ENCODE data around the gene SNAI1.

The SNAI1 gene

DNA sequence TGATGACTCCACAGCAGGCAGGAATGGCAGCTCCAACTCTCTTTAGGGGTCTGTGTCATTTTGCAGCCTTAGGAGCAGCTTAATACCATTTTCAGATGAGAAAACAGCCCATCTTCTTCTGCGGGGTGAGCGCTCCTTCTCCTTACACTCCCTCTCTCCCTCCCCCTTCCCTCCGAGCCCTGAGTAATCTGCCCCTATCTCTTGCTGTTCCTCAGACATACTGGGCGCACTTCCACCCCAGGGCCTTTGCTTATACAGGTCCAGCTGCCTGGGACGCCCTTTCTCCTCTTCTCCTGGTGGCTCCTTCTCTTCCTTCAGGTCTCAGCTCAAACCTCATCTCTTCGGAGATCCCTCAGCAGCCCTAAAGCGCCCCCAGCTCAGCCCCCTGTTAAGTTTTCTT lies 54.8 kb downstream of the SNAI1 start:
- Histone ChIP-seq H3K4me2 (ENCODE audit: insufficient read depth, low read length) (no peak overlapping the region), H3K27me3 (ENCODE audit: insufficient read depth, low read length, poor library complexity) (peaks cover 5% of the 10 kb centered on the region), H3K4me1 (ENCODE audit: insufficient read depth, low read length) (no peaks in the 10 kb centered on the region), H3K36me3 (ENCODE audit: insufficient read depth, low read length) (no peaks in the 10 kb centered on the region), H3K79me2 (ENCODE audit: insufficient read depth, low read length) (no peaks in the 10 kb centered on the region), H3K4me3 (ENCODE audit: low read depth in 1 of 2, low read length in 2 of 2) (no peak overlapping the region), H3K9ac (ENCODE audit: low read depth, low read length) (no peak overlapping the region), H3K9me3 (ENCODE audit: insufficient read depth, low read length, severe bottlenecking) (no peaks in the 10 kb centered on the region), H3K27ac (ENCODE audit: low read length) (no peak overlapping the region), H2AFZ (ENCODE audit: low read depth, low read length) (no peak overlapping the region), H4K20me1 (ENCODE audit: insufficient read depth, low read length) (peaks cover 10% of the 10 kb centered on the region; the same call in 1 of the 2 replicates)
- no peak for ATAC-seq (ENCODE audit: insufficient read depth, low read depth)
- no peak for DNase-seq
- TF ChIP-seq EZH2 (IDR thresholded peaks at IDR 0.05; ENCODE audit: borderline replicate concordance, low read depth, low read length, severe bottlenecking): no peak
- TF ChIP-seq, protein P1, sequence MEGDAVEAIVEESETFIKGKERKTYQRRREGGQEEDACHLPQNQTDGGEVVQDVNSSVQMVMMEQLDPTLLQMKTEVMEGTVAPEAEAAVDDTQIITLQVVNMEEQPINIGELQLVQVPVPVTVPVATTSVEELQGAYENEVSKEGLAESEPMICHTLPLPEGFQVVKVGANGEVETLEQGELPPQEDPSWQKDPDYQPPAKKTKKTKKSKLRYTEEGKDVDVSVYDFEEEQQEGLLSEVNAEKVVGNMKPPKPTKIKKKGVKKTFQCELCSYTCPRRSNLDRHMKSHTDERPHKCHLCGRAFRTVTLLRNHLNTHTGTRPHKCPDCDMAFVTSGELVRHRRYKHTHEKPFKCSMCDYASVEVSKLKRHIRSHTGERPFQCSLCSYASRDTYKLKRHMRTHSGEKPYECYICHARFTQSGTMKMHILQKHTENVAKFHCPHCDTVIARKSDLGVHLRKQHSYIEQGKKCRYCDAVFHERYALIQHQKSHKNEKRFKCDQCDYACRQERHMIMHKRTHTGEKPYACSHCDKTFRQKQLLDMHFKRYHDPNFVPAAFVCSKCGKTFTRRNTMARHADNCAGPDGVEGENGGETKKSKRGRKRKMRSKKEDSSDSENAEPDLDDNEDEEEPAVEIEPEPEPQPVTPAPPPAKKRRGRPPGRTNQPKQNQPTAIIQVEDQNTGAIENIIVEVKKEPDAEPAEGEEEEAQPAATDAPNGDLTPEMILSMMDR (IDR thresholded peaks at IDR 0.05; ENCODE audit: borderline replicate concordance, extremely low read depth, low read length, poor library complexity, severe bottlenecking): no peak

DNA sequence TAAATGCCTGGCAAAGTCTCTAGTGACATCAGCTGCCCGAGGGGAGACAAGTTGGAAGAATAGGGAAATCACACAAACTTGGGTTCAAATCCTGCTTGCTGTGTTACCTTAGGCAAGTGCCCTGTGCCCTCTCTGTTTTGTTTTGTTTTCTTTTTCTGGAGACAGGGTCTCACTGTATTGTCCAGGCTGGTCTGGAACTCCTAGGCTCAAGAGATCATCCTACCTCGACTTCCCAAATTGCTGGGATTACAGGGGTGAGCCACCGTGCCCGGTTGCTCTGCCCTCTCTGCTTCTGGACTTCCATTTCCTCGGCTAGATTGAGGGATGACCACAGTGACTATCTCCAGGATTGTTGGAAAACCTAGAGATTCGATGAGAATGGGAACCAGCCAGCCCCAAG lies 55.4 kb downstream of the SNAI1 start:
- no peak overlapping the region for H3K4me3 ChIP-seq (ENCODE audit: low read depth in 1 of 2, low read length in 2 of 2)
- H3K9ac ChIP-seq (ENCODE audit: low read depth, low read length): no peak overlapping the region
- TF ChIP-seq EZH2 (IDR thresholded peaks at IDR 0.05; ENCODE audit: borderline replicate concordance, low read depth, low read length, severe bottlenecking): no peak
- TF ChIP-seq, protein P1 (IDR thresholded peaks at IDR 0.05; ENCODE audit: borderline replicate concordance, extremely low read depth, low read length, poor library complexity, severe bottlenecking): no peak
- H4K20me1 ChIP-seq (ENCODE audit: insufficient read depth, low read length): peaks cover 10% of the 10 kb centered on the region; the same call in 1 of the 2 replicates
- H3K4me2 ChIP-seq (ENCODE audit: insufficient read depth, low read length): no peak overlapping the region
- no peaks in the 10 kb centered on the region for H3K36me3 ChIP-seq (ENCODE audit: insufficient read depth, low read length)
- H2AFZ ChIP-seq (ENCODE audit: low read depth, low read length): no peak overlapping the region
- no peak for ATAC-seq (ENCODE audit: insufficient read depth, low read depth)
- no peaks in the 10 kb centered on the region for H3K9me3 ChIP-seq (ENCODE audit: insufficient read depth, low read length, severe bottlenecking)
- no peak overlapping the region for H3K27ac ChIP-seq (ENCODE audit: low read length)
- H3K4me1 ChIP-seq (ENCODE audit: insufficient read depth, low read length): no peaks in the 10 kb centered on the region
- H3K27me3 ChIP-seq (ENCODE audit: insufficient read depth, low read length, poor library complexity): peaks cover 5% of the 10 kb centered on the region
- no peak for DNase-seq
- H3K79me2 ChIP-seq (ENCODE audit: insufficient read depth, low read length): no peaks in the 10 kb centered on the region

All from DND-41 (cell line).